ENCODE measurements around the gene FRMPD2. TPM values are rescaled to one million over a fixed set of nuclear protein-coding genes. Genes with fewer than 3 reads are reported as not detected.

Gene FRMPD2
- total RNA-seq, 1 experiment from 2014 or later: 0.44 TPM

DNA sequence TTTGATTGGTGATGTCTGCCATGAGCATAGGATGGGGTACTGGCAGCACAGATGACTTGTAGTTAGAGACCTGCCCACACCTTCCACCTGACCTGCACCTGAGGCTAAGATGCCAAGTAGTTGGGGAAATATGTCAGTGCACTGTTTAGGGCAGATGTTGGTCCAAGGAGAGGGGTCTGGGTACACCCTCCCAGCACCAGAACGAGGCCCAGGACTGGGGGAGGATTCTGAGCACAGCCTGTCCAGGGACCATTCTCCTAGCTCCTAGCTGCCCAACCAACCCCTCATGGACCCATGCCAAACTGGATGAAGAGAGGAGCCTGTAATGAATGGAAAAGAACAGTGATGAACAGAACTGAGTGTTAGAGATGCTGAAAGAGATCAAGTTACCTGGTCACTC, 28.0 kb downstream of the FRMPD2 start:
- WGBS (ENCODE audit: extremely low coverage, insufficient read length, low lambda C conversion rate): no CpG with 5 or more reads among the region's 1 CpG
- no peaks in the 10 kb centered on the region for H3K27me3 ChIP-seq (ENCODE audit: insufficient read depth, low read length)
- no peak overlapping the region for H3K4ac ChIP-seq (ENCODE audit: low read depth, low read length)
- no peak overlapping the region for H4K5ac ChIP-seq (ENCODE audit: insufficient read length, low read depth, low read length)
- no peak overlapping the region for H4K8ac ChIP-seq (replicated peaks; ENCODE audit: insufficient read length, low read depth, low read length)
- Mint-ChIP-seq H3K9me3 (no peaks in the 10 kb centered on the region), H3K4me3 (no peak overlapping the region), H3K27me3 (ENCODE audit: low read depth) (no peaks in the 10 kb centered on the region), H3K27ac (no peak overlapping the region), H3K36me3 (ENCODE audit: insufficient read depth in 1 of 3, low read depth in 3 of 3) (no peaks in the 10 kb centered on the region), H3K4me1 (peaks cover 16 to 24% of the 10 kb centered on the region in 2 experiments)
- H3K79me2 ChIP-seq (ENCODE audit: insufficient read depth, low read length): no peaks in the 10 kb centered on the region
- H2BK20ac ChIP-seq (ENCODE audit: low read depth, low read length, poor library complexity, severe bottlenecking): no peak overlapping the region
- no peak overlapping the region for H2AFZ ChIP-seq (ENCODE audit: low read length)
- no peaks in the 10 kb centered on the region for H3K23me2 ChIP-seq (ENCODE audit: insufficient read length, low read depth, low read length, poor library complexity, severe bottlenecking)
- H2BK5ac ChIP-seq (ENCODE audit: insufficient read length, low read length): no peak overlapping the region
- H4K91ac ChIP-seq (ENCODE audit: insufficient read length, low read depth, low read length): no peak overlapping the region
- H3K14ac ChIP-seq (ENCODE audit: insufficient read depth, low read length): no peak overlapping the region
- no peak overlapping the region for H3K23ac ChIP-seq (ENCODE audit: insufficient read length, low read depth, low read length)
- no peak overlapping the region for H3K9ac ChIP-seq (ENCODE audit: extremely low read depth, insufficient read length, low read length)
- no peak overlapping the region for H3K18ac ChIP-seq (ENCODE audit: insufficient read length, low read depth, low read length)
- peaks cover 3% of the 10 kb centered on the region; the same call in 1 of the 2 replicates for H3K4me1 ChIP-seq (ENCODE audit: insufficient read depth, low read length)
- no peak overlapping the region for H3K56ac ChIP-seq (ENCODE audit: insufficient read length, low read depth, low read length)
- H4K20me1 ChIP-seq (ENCODE audit: control insufficient read depth, insufficient read depth, insufficient read length): no peaks in the 10 kb centered on the region
- no peak overlapping the region for H2BK12ac ChIP-seq (ENCODE audit: insufficient read length, low read depth, low read length)
- peak; percentile 9 for DNase-seq
- no peak overlapping the region for H2AK5ac ChIP-seq (ENCODE audit: insufficient read length, low read length)
- H2BK120ac ChIP-seq (ENCODE audit: low read depth, low read length, poor library complexity, severe bottlenecking): no peak overlapping the region
- H3K27ac ChIP-seq (ENCODE audit: insufficient read length, low read depth, low read length): no peak overlapping the region
- no peaks in the 10 kb centered on the region for H3K79me1 ChIP-seq (ENCODE audit: insufficient read depth, low read depth, low read length, poor library complexity, severe bottlenecking)
- no peaks in the 10 kb centered on the region for H3K9me3 ChIP-seq (ENCODE audit: control insufficient read depth, low read depth, low read length)
- H3T11ph ChIP-seq (ENCODE audit: low read length): no peak overlapping the region
- no peak for TF ChIP-seq CTCF (conservative IDR thresholded peaks at IDR 0.05)
- H2BK15ac ChIP-seq (ENCODE audit: low read depth, low read length): no peak overlapping the region
- H3K4me2 ChIP-seq (ENCODE audit: insufficient read depth, insufficient read length, low read length): no peak overlapping the region

All from H9 (cell line).